Measurements from ENCODE around the gene DCLRE1A.

Gene DCLRE1A

GRCh38 chr10:113872139-113873030 is 18.5 kb upstream of the DCLRE1A start:
- Histone ChIP-seq H2AFZ (ENCODE audit: low read depth, low read length) (no peak overlapping the region), H3K4me2 (ENCODE audit: insufficient read depth, low read length) (no peak overlapping the region), H3K27me3 (ENCODE audit: insufficient read depth, low read length, poor library complexity) (no peaks in the 10 kb centered on the region), H3K36me3 (ENCODE audit: insufficient read depth, low read length) (peaks cover 21% of the 10 kb centered on the region; the same call in 1 of the 2 replicates), H4K20me1 (ENCODE audit: insufficient read depth, low read length) (peaks cover 7% of the 10 kb centered on the region; the same call in 1 of the 2 replicates), H3K27ac (ENCODE audit: low read length) (no peak overlapping the region), H3K9ac (ENCODE audit: low read depth, low read length) (no peak overlapping the region), H3K4me3 (ENCODE audit: low read depth in 1 of 2, low read length in 2 of 2) (no peak overlapping the region), H3K4me1 (ENCODE audit: insufficient read depth, low read length) (no peaks in the 10 kb centered on the region), H3K9me3 (ENCODE audit: insufficient read depth, low read length, severe bottlenecking) (peaks cover 7% of the 10 kb centered on the region), H3K79me2 (ENCODE audit: insufficient read depth, low read length) (peaks cover 54% of the 10 kb centered on the region)
- no peak for ATAC-seq (ENCODE audit: insufficient read depth, low read depth)
- no peak for DNase-seq
- TF ChIP-seq CTCF (IDR thresholded peaks at IDR 0.05; ENCODE audit: borderline replicate concordance, extremely low read depth, low read length, poor library complexity, severe bottlenecking) (peak; percentile 32), EZH2 (IDR thresholded peaks at IDR 0.05; ENCODE audit: borderline replicate concordance, low read depth, low read length, severe bottlenecking) (no peak)

GRCh38 chr10:113869789-113870188 is 15.9 kb upstream of the DCLRE1A start:
- DNase-seq (no peak), ATAC-seq (ENCODE audit: insufficient read depth, low read depth) (no peak)
- Histone ChIP-seq H3K79me2 (ENCODE audit: insufficient read depth, low read length) (peaks cover 52% of the 10 kb centered on the region), H3K4me3 (ENCODE audit: low read depth in 1 of 2, low read length in 2 of 2) (no peak overlapping the region), H3K9ac (ENCODE audit: low read depth, low read length) (no peak overlapping the region), H4K20me1 (ENCODE audit: insufficient read depth, low read length) (peaks cover 7% of the 10 kb centered on the region; the same call in 1 of the 2 replicates), H2AFZ (ENCODE audit: low read depth, low read length) (no peak overlapping the region), H3K27me3 (ENCODE audit: insufficient read depth, low read length, poor library complexity) (no peaks in the 10 kb centered on the region), H3K36me3 (ENCODE audit: insufficient read depth, low read length) (peaks cover 14% of the 10 kb centered on the region; the same call in 1 of the 2 replicates), H3K4me1 (ENCODE audit: insufficient read depth, low read length) (no peaks in the 10 kb centered on the region), H3K4me2 (ENCODE audit: insufficient read depth, low read length) (no peak overlapping the region), H3K27ac (ENCODE audit: low read length) (no peak overlapping the region), H3K9me3 (ENCODE audit: insufficient read depth, low read length, severe bottlenecking) (peaks cover 7% of the 10 kb centered on the region)
- TF ChIP-seq EZH2 (IDR thresholded peaks at IDR 0.05; ENCODE audit: borderline replicate concordance, low read depth, low read length, severe bottlenecking): no peak
- TF ChIP-seq CTCF (IDR thresholded peaks at IDR 0.05; ENCODE audit: borderline replicate concordance, extremely low read depth, low read length, poor library complexity, severe bottlenecking): no peak

DNA sequence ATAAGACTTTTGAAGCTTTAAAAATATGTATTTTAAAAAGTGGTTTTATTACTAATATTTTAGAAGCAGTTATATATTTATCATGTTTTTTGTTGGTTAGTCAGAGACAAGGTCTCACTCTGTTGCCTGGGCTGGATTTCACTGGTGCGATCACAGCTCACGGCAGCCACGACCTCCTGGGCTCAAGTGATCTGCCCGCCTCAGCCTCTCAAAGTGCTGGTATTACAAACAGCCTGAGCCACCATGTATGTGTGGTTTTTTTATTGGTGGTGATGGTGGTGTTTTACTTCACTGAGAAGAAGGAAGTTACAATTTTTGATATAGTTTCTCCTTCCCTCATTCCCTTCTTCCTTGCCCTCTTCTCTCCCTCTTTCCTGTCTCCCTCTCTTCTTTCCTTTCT is 14.0 kb upstream of the DCLRE1A start:
- Histone ChIP-seq H3K9ac (ENCODE audit: low read depth, low read length) (no peak overlapping the region), H3K9me3 (ENCODE audit: insufficient read depth, low read length, severe bottlenecking) (peaks cover 7% of the 10 kb centered on the region), H3K27ac (ENCODE audit: low read length) (no peak overlapping the region), H3K36me3 (ENCODE audit: insufficient read depth, low read length) (peaks cover 23% of the 10 kb centered on the region; the same call in 1 of the 2 replicates), H3K27me3 (ENCODE audit: insufficient read depth, low read length, poor library complexity) (no peaks in the 10 kb centered on the region), H3K4me3 (ENCODE audit: low read depth in 1 of 2, low read length in 2 of 2) (no peak overlapping the region), H4K20me1 (ENCODE audit: insufficient read depth, low read length) (peaks cover 3% of the 10 kb centered on the region; the same call in 1 of the 2 replicates), H3K79me2 (ENCODE audit: insufficient read depth, low read length) (peaks cover 46% of the 10 kb centered on the region), H3K4me1 (ENCODE audit: insufficient read depth, low read length) (no peaks in the 10 kb centered on the region), H3K4me2 (ENCODE audit: insufficient read depth, low read length) (no peak overlapping the region), H2AFZ (ENCODE audit: low read depth, low read length) (no peak overlapping the region)
- TF ChIP-seq CTCF (IDR thresholded peaks at IDR 0.05; ENCODE audit: borderline replicate concordance, extremely low read depth, low read length, poor library complexity, severe bottlenecking) (no peak), EZH2 (IDR thresholded peaks at IDR 0.05; ENCODE audit: borderline replicate concordance, low read depth, low read length, severe bottlenecking) (no peak)
- DNase-seq: no peak
- no peak for ATAC-seq (ENCODE audit: insufficient read depth, low read depth)

Data from DND-41 (cell line).